Loucy (cell line): ENCODE data around the gene DHX9.

ENCODE experiments used
- CTCF ChIP-seq: fragments of 200-600 bp; sonication (generic); conservative IDR thresholded peaks from 2 replicates; pipeline ENCODE4 v1.5.1; 2014; ENCODE audit warnings: mild to moderate bottlenecking, antibody characterized with exemption, low read length
- EZH2phosphoT487 ChIP-seq: fragments of 200-600 bp; IDR thresholded peaks from 2 replicates; pipeline ENCODE4 v1.6.1; 2018; ENCODE audit warnings: antibody characterized with exemption, mild to moderate bottlenecking, moderate library complexity, borderline replicate concordance

- TF ChIP-seq CTCF (no peak), EZH2phosphoT487 (no peak)
These were observed 9.6 kb downstream of the DHX9 start for GRCh38 chr1:182848736-182849135.
